GM12892 (cell line): Measurements from ENCODE around the gene UCHL1.

ENCODE experiments used
- POLR2A ChIP-seq: IDR thresholded peaks from 2 replicates; pipeline ENCODE4 v1.6.1; 2011; ENCODE audit warnings: low read depth, low read length, control low read depth
- TAF1 ChIP-seq: IDR thresholded peaks from 2 replicates; pipeline ENCODE4 v1.6.1; 2011; ENCODE audit warnings: low read depth, mild to moderate bottlenecking, control low read depth, low read length, borderline replicate concordance

DNA sequence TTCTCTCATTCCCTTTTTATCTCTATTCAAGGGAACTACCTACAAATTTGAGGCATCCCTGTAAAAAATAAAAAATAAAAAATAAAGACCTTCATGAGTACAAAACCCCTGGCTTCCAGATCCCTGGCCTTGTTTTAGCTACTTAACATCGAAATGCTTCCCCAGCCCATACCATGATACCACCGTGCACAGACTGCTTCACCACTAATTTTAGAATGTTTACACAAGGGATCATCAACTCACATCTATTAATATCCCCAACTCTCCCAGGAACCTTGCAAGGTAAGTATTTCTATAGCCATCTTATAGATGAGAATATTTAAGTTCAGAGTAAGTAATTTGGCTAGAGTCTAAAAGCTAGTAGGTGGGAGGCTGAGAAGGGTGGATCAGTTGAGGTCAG, 51.7 kb downstream of the UCHL1 start:
- no peak for TF ChIP-seq TAF1
- no peak for TF ChIP-seq POLR2A
